ENCODE data around the gene ZNF324.

DNA sequence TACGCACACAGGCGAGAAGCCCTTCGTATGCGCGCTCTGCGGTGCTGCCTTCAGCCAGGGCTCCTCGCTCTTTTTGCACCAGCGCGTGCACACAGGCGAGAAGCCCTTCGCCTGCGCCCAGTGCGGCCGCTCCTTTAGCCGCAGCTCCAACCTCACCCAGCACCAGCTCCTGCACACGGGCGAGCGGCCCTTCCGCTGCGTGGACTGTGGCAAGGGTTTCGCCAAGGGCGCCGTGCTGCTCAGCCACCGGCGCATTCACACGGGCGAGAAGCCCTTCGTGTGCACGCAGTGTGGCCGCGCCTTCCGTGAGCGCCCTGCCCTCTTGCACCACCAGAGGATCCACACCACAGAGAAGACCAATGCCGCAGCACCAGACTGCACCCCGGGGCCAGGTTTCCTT, 10.8 kb upstream of the ZNF324 start:
- TF ChIP-seq, protein P1, sequence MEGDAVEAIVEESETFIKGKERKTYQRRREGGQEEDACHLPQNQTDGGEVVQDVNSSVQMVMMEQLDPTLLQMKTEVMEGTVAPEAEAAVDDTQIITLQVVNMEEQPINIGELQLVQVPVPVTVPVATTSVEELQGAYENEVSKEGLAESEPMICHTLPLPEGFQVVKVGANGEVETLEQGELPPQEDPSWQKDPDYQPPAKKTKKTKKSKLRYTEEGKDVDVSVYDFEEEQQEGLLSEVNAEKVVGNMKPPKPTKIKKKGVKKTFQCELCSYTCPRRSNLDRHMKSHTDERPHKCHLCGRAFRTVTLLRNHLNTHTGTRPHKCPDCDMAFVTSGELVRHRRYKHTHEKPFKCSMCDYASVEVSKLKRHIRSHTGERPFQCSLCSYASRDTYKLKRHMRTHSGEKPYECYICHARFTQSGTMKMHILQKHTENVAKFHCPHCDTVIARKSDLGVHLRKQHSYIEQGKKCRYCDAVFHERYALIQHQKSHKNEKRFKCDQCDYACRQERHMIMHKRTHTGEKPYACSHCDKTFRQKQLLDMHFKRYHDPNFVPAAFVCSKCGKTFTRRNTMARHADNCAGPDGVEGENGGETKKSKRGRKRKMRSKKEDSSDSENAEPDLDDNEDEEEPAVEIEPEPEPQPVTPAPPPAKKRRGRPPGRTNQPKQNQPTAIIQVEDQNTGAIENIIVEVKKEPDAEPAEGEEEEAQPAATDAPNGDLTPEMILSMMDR (conservative IDR thresholded peaks at IDR 0.05), result no peak
- TF ChIP-seq ZFX (IDR thresholded peaks at IDR 0.05), result no peak
